ENCODE data around the gene GNB1. TPM values are rescaled to one million over a fixed set of nuclear protein-coding genes. Genes with fewer than 3 reads are reported as not detected.

The GNB1 gene
- total and polyA plus RNA-seq, 3 donors from 2014 or later, result 223 to 256 (median 240) TPM

GRCh38 chr1:1804301-1804700, 86.6 kb downstream of the GNB1 start:
- no peaks in the 10 kb centered on the region for H3K9me3 ChIP-seq
- no peak overlapping the region for H3K4me3 ChIP-seq
- intact Hi-C loops (cut with DNase I; ENCODE audit: low total_unique reads), result no loop called here
- no peaks in the 10 kb centered on the region for H3K27me3 ChIP-seq
- no peak for DNase-seq
- H3K36me3 ChIP-seq (ENCODE audit: low read depth, missing control alignments), result no peaks in the 10 kb centered on the region
- no peaks in the 10 kb centered on the region for H3K4me1 ChIP-seq
- WGBS, 2 donors, result 92 to 96% methylated on average over 8 of the region's 8 CpGs
- TF ChIP-seq CTCF (IDR thresholded peaks at IDR 0.05) (no peak), POLR2A (IDR thresholded peaks at IDR 0.05) (no peak)
- no peak overlapping the region for H3K27ac ChIP-seq

DNA sequence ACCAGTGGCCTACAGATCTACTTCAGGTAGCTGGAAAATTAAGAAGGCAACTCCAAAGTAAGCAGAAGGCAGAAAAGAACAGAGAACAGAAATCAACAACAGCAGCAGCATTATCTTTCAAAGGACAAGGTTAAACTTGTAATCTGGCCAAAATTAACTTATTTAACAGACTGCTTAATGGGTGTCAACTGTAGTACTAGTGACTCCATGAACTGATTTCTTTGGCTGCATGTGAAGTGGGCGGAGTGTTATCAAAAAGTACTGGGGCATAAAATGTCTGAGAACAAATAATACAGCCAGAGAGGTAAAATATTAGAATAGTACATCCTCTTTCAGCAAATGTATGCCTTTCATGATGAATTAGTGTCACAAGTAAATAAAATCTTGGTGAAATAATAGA, 88.0 kb downstream of the GNB1 start:
- H3K4me3 ChIP-seq, result no peak overlapping the region
- whole genome bisulfite sequencing, 2 donors, result 97 to 100% methylated on average over 1 of the region's 1 CpG
- H3K36me3 ChIP-seq (ENCODE audit: low read depth, missing control alignments), result no peaks in the 10 kb centered on the region
- no peaks in the 10 kb centered on the region for H3K4me1 ChIP-seq
- DNase-seq, result no peak
- intact Hi-C loops (cut with DNase I; ENCODE audit: low total_unique reads), result no loop called here
- H3K9me3 ChIP-seq, result no peaks in the 10 kb centered on the region
- H3K27ac ChIP-seq, result no peak overlapping the region
- no peaks in the 10 kb centered on the region for H3K27me3 ChIP-seq
- TF ChIP-seq CTCF (IDR thresholded peaks at IDR 0.05) (no peak), POLR2A (IDR thresholded peaks at IDR 0.05) (no peak)

DNA sequence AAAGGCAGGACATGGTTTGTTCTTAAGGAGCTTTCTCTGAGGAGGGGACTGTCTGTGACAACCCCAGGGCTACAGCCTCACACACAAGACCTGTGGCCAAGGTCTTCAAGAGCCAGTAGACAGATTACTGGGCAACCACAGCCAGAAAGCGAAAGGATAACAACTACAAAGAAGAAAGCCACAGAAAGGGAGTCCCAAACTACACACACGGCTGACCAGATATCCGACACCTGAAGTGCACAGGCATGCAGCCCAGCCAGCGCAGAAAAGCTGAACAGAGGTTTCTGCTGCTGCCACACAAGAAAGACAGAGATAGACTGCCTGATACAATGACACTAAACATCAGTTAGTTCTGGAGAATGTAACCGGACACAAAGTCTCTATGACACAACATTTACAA, 91.2 kb downstream of the GNB1 start:
- Histone ChIP-seq H3K9me3 (no peaks in the 10 kb centered on the region), H3K4me1 (no peaks in the 10 kb centered on the region), H3K36me3 (ENCODE audit: low read depth, missing control alignments) (no peaks in the 10 kb centered on the region), H3K4me3 (no peak overlapping the region), H3K27me3 (no peaks in the 10 kb centered on the region), H3K27ac (no peak overlapping the region)
- TF ChIP-seq CTCF (IDR thresholded peaks at IDR 0.05) (no peak), POLR2A (IDR thresholded peaks at IDR 0.05) (no peak)
- DNase-seq, result no peak
- WGBS, 2 donors, result 72 to 75% methylated on average over 5 of the region's 5 CpGs
- intact Hi-C loops (cut with DNase I; ENCODE audit: low total_unique reads), result no loop called here

DNA sequence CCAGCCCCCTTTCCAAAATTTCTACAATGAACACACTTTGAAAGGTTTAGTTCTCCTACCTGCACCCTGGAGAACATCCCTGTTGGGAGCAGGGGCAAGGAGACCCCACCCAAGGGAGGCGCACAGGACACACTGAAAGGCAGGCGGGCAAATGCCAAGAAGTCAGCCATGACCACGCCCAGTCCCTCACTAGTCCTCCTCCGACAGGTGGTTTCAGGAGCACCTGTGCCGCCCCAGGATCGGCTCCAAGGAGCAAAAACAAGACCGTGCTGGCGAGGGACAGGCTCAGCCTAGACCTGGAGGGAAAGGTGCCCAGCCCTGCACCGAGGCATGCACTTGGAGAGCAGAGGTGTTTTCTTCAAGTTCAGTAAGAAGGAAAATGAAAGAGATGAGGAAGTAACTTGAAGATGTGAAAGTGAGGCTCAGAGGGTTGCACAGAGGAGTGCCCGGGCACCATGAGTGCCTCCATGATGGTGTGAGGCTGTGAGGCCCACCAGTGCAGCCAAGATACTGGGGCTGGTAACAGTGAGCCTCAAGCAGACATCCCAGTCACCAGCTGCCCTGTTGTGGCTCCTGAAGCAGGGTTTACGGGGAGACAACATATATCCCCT, 93.1 kb downstream of the GNB1 start:
- 94 to 95% methylated on average over 11 of the region's 11 CpGs for WGBS, 2 donors

More for the DNA sequence above, 93.1 kb downstream of the GNB1 start:
- no peak overlapping the region for H3K4me3 ChIP-seq
- no peaks in the 10 kb centered on the region for H3K9me3 ChIP-seq
- no peaks in the 10 kb centered on the region for H3K36me3 ChIP-seq (ENCODE audit: low read depth, missing control alignments)
- no peak overlapping the region for H3K27ac ChIP-seq
- TF ChIP-seq POLR2A (IDR thresholded peaks at IDR 0.05) (no peak), CTCF (IDR thresholded peaks at IDR 0.05) (no peak)
- intact Hi-C loops (cut with DNase I; ENCODE audit: low total_unique reads), result no loop called here
- no peaks in the 10 kb centered on the region for H3K27me3 ChIP-seq
- DNase-seq, result no peak
- no peaks in the 10 kb centered on the region for H3K4me1 ChIP-seq

Data from testis (tissue), 3 donors.